ENCODE data around the gene MBOAT1.

MBOAT1 gene

GRCh38 chr6:20129290-20130088 lies 82.8 kb downstream of the MBOAT1 start:
- ChIA-PET POLR2A (interaction anchor here (0.7 kb wide), 1 partner anchor 385 kb away, joined by 3 read pairs; no protein-coding TSS in a partner anchor), CTCF (interaction anchor here (0.6 to 7.8 kb wide), 13 partner anchors 9 to 1283 kb away, joined by 3 to 153 read pairs (median 5); no protein-coding TSS in a partner anchor)
- Histone ChIP-seq H3K27ac (ENCODE audit: extremely low read depth, low read depth, low read length) (no peak overlapping the region), H3K36me3 (ENCODE audit: control insufficient read depth in 2 of 2, insufficient read depth in 1 of 2, low read length in 2 of 2) (peaks cover 0 to 1% of the 10 kb centered on the region in 2 experiments; a peak in 1 of 3 replicates), H3K4me1 (ENCODE audit: control insufficient read depth, insufficient read depth, low read length) (peaks cover 7% of the 10 kb centered on the region), H3K9me3 (ENCODE audit: control insufficient read depth, insufficient read depth, low read depth, low read length) (no peaks in the 10 kb centered on the region), H3K4me3 (ENCODE audit: low read depth, low read length) (no peak overlapping the region)
- TF ChIP-seq ZNF629 (tag by site-specific recombination; IDR thresholded peaks at IDR 0.05) (no peak), ZNF48 (tag by site-specific recombination; IDR thresholded peaks at IDR 0.05) (no peak), ZNF701 (tag by site-specific recombination; IDR thresholded peaks at IDR 0.05) (no peak), TCF7L2 (IDR thresholded peaks at IDR 0.05; ENCODE audit: borderline replicate concordance, low read depth, low read length) (no peak), BCL11B (tag by site-specific recombination; IDR thresholded peaks at IDR 0.05; ENCODE audit: low read depth) (no peak), ZNF394 (tag by site-specific recombination; IDR thresholded peaks at IDR 0.05; ENCODE audit: borderline replicate concordance) (no peak), ZSCAN4 (tag by site-specific recombination; IDR thresholded peaks at IDR 0.05) (no peak), GLIS1 (tag by site-specific recombination; IDR thresholded peaks at IDR 0.05) (no peak), ZNF426 (tag by site-specific recombination; IDR thresholded peaks at IDR 0.05) (no peak), ZNF768 (tag by site-specific recombination; IDR thresholded peaks at IDR 0.05) (no peak)

- CTCF ChIA-PET: interaction anchor here (0.6 to 7.8 kb wide), 19 partner anchors 8 to 701 kb away, joined by 3 to 153 read pairs (median 7); no protein-coding TSS in a partner anchor
- Histone ChIP-seq H3K36me3 (ENCODE audit: control insufficient read depth in 2 of 2, insufficient read depth in 1 of 2, low read length in 2 of 2) (peaks cover 0 to 7% of the 10 kb centered on the region in 2 experiments; a peak in 1 of 3 replicates), H3K27ac (ENCODE audit: extremely low read depth, low read depth, low read length) (no peak overlapping the region), H3K4me3 (ENCODE audit: low read depth, low read length) (no peak overlapping the region), H3K9me3 (ENCODE audit: control insufficient read depth, insufficient read depth, low read depth, low read length) (no peaks in the 10 kb centered on the region), H3K4me1 (ENCODE audit: control insufficient read depth, insufficient read depth, low read length) (peaks cover 7% of the 10 kb centered on the region)
- POLR2A ChIA-PET: no interaction called here
- TF ChIP-seq SCRT2 (tag by site-specific recombination; IDR thresholded peaks at IDR 0.05) (peak; percentile 86), SCRT1 (tag by site-specific recombination; IDR thresholded peaks at IDR 0.05; ENCODE audit: borderline replicate concordance) (peak; percentile 65; the same call in 1 of the 2 replicates), ZNF76 (tag by site-specific recombination; IDR thresholded peaks at IDR 0.05; ENCODE audit: borderline replicate concordance, low read depth) (no peak), ZNF510 (tag by site-specific recombination; IDR thresholded peaks at IDR 0.05; ENCODE audit: insufficient replicate concordance) (no peak), ZNF704 (tag by site-specific recombination; IDR thresholded peaks at IDR 0.05) (no peak), ZNF350 (tag by site-specific recombination; IDR thresholded peaks at IDR 0.05) (no peak), ZFP69B (tag by site-specific recombination; IDR thresholded peaks at IDR 0.05) (no peak), ZNF501 (tag by site-specific recombination; IDR thresholded peaks at IDR 0.05) (no peak)
These were observed 84.3 kb downstream of the MBOAT1 start for GRCh38 chr6:20128018-20128417.

Measured in HEK293 (cell line).